GM12878 (cell line): ENCODE measurements around the gene OPN1SW. TPM values are rescaled to one million over a fixed set of nuclear protein-coding genes. Genes with fewer than 3 reads are reported as not detected.

Experiments used
- ATAC-seq: fragments of 200-7000 bp; cut with Tn5 transposase; 3 replicates; pipeline ENCODE4 v1.9.1; 2020; ENCODE audit warnings: mild to moderate bottlenecking, moderate library complexity
- BruUV-seq: library from RNA; stranded (reverse); fragments of 400-500 nt; replicated peaks from 2 replicates; lab custom pipeline; 2021; lab: Mats Ljungman, UMichigan
- CTCF ChIA-PET: fragments of 300-600 bp; sonication (Branson Sonifier 250); formaldehyde crosslinking; extraction: SDS; loops from one replicate; lab custom pipeline; 2021; ENCODE audit warnings: inconsistent platforms; lab: Yijun Ruan, JAX
- POLR2A ChIA-PET: fragments of 350-600 bp; formaldehyde crosslinking; extraction: SDS; loops from one replicate; lab custom pipeline; 2021; ENCODE audit warnings: inconsistent platforms; lab: Charles Lee
- RAD21 ChIA-PET: fragments of 300-600 bp; sonication (Branson Sonifier 250); formaldehyde crosslinking; loops from one replicate; lab custom pipeline; 2023; ENCODE audit warnings: antibody characterized with exemption; ENCODE audit not compliant: unreplicated experiment; lab: Charles Lee
- SMC1A ChIA-PET: fragments of 300-600 bp; sonication (Branson Sonifier 250); formaldehyde crosslinking; loops from one replicate; lab custom pipeline; 2023; ENCODE audit not compliant: unreplicated experiment, uncharacterized antibody; lab: Charles Lee
- DNase-seq: peaks from one replicate; pipeline ENCODE4 v3.0.0-alpha.2; 2011; ENCODE audit warnings: low read depth, low spot score
- FAIRE-seq: peaks from 3 replicates; lab custom pipeline; 2011; peaks lifted over from hg19 to GRCh38; lab: Jason Lieb, UNC
- H2AFZ ChIP-seq: 2 replicates; pipeline ENCODE4 v1.6.0; 2011; ENCODE audit warnings: low read depth, low read length, control low read depth; ENCODE audit not compliant: control insufficient read depth
- H3K27ac ChIP-seq: 2 replicates; pipeline ENCODE4 v1.5.1; 2011; ENCODE audit warnings: control low read depth; ENCODE audit not compliant: control insufficient read depth, insufficient read depth
- H3K27me3 ChIP-seq, 2 experiments: replicated peaks in 1 of 2; 2 replicates each; pipeline versions ENCODE4 v1.6.0 to v1.6.1; 2011; ENCODE audit warnings: low read length in 1 of 2; ENCODE audit not compliant: control insufficient read depth in 2 of 2, insufficient read depth in 2 of 2
- H3K36me3 ChIP-seq, 2 experiments: 2 replicates each; pipeline ENCODE4 v1.5.1; 2011; ENCODE audit warnings: low read length in 1 of 2; ENCODE audit not compliant: control insufficient read depth in 2 of 2, insufficient read depth in 2 of 2
- H3K4me1 ChIP-seq: 2 replicates; pipeline ENCODE4 v1.6.1; 2011; ENCODE audit warnings: mild to moderate bottlenecking, low read length, moderate library complexity, mixed read lengths; ENCODE audit not compliant: control insufficient read depth, insufficient read depth
- H3K4me2 ChIP-seq: 2 replicates; pipeline ENCODE4 v1.6.0; 2011; ENCODE audit warnings: control low read depth; ENCODE audit not compliant: control insufficient read depth, insufficient read depth
- H3K4me3 ChIP-seq: fragments of 200-600 bp; sonication (generic); 2 replicates; pipeline ENCODE4 v1.5.1; 2016
- H3K79me2 ChIP-seq: 2 replicates; pipeline ENCODE4 v1.6.0; 2011; ENCODE audit warnings: low read length; ENCODE audit not compliant: control insufficient read depth, insufficient read depth
- H3K9ac ChIP-seq: 2 replicates; pipeline ENCODE4 v1.8.0; 2011; ENCODE audit warnings: low read length, control low read depth, mixed read lengths; ENCODE audit not compliant: control insufficient read depth, insufficient read depth
- H3K9me3 ChIP-seq: replicated peaks from 3 replicates; pipeline ENCODE4 v1.5.1; 2011; ENCODE audit warnings: mild to moderate bottlenecking, low read length; ENCODE audit not compliant: control insufficient read depth, insufficient read depth
- H4K20me1 ChIP-seq: 2 replicates; pipeline ENCODE4 v1.6.0; 2011; ENCODE audit not compliant: control insufficient read depth, insufficient read depth
- BMI1 ChIP-seq: fragments of 450-650 bp; IDR thresholded peaks from 2 replicates; pipeline ENCODE4 v1.6.1; 2016; ENCODE audit warnings: mild to moderate bottlenecking, moderate library complexity, borderline replicate concordance
- NFIC ChIP-seq: IDR thresholded peaks from 2 replicates; pipeline ENCODE4 v1.6.1; 2012; ENCODE audit warnings: low read depth, mild to moderate bottlenecking, inconsistent platforms, low read length, moderate library complexity
- PKNOX1 ChIP-seq: fragments of 450-650 bp; IDR thresholded peaks from 2 replicates; pipeline ENCODE4 v1.6.1; 2016; ENCODE audit warnings: mild to moderate bottlenecking
- REST ChIP-seq: IDR thresholded peaks from 2 replicates; pipeline ENCODE4 v1.6.1; 2012; ENCODE audit warnings: mild to moderate bottlenecking, low read depth, low read length
- SRF ChIP-seq, 2 experiments: IDR thresholded peaks; 2 replicates each; pipeline ENCODE4 v1.6.1; 2011; ENCODE audit warnings: low read depth in 2 of 2, low read length in 2 of 2, mild to moderate bottlenecking in 1 of 2, moderate library complexity in 1 of 2
- WGBS: methylation state at CpG from one replicate; pipeline ENCODE4 v1.1.6; 2016; ENCODE audit warnings: low lambda C conversion rate; ENCODE audit not compliant: insufficient replicate concordance, insufficient coverage; ENCODE audit errors: missing lambda C conversion rate; 5-methylcytosine and 5-hydroxymethylcytosine counted together
- in situ Hi-C: fragments of 300-500 bp; cut with MboI; formaldehyde crosslinking; loops from 9 replicates; pipeline ENCODE4 v1.14.3; 2018; ENCODE audit warnings: mixed read lengths
- intact Hi-C: fragments of 100-400 bp; cut with micrococcal nuclease; formaldehyde crosslinking; loops from one replicate; pipeline ENCODE4 v1.14.2; 2022; ENCODE audit not compliant: unreplicated experiment
- polyA plus RNA-seq, 11 experiments: library from polyadenylated mRNA; depleted of rRNA in 4 of 11; unstranded in 6 of 11; stranded (reverse) in 5 of 11; fragments of >200 nt; fragmentation: Nextera tagmentation in 4 of 11; fragmentation: Illumina TruSeq in 1 of 11; extraction: Ambion mirVana in 4 of 11; extraction: Trizol in 1 of 11; gene quantifications; 1 replicate in 1 of 11; 2 replicates in 10 of 11; pipeline versions ENCODE4 v1.2.1 to v1.2.3, GENCODE V29; 2011 to 2016; ENCODE audit warnings: inconsistent platforms in 2 of 11, missing spikeins in 2 of 11, low read depth in 1 of 11
- total RNA-seq, 4 experiments: library from RNA; depleted of rRNA in 3 of 4; stranded (reverse); fragments of >200 nt in 3 of 4; fragmentation: Illumina TruSeq in 1 of 4; extraction: Trizol in 1 of 4; gene quantifications; 2 replicates each; pipeline versions ENCODE4 v1.2.1 to v1.2.3, GENCODE V29; 2013 to 2021

OPN1SW gene
- total and polyA plus RNA-seq, 10 of the 15 experiments (the other 5 are each of a cell fraction or from before 2014, with no cell fraction given) = 0.11 to 0.35 (median 0.19) TPM; not detected in 6

GRCh38 chr7:128804484-128804883 lies 28.9 kb upstream of the OPN1SW start:
- CTCF ChIA-PET = no interaction called here

DNA sequence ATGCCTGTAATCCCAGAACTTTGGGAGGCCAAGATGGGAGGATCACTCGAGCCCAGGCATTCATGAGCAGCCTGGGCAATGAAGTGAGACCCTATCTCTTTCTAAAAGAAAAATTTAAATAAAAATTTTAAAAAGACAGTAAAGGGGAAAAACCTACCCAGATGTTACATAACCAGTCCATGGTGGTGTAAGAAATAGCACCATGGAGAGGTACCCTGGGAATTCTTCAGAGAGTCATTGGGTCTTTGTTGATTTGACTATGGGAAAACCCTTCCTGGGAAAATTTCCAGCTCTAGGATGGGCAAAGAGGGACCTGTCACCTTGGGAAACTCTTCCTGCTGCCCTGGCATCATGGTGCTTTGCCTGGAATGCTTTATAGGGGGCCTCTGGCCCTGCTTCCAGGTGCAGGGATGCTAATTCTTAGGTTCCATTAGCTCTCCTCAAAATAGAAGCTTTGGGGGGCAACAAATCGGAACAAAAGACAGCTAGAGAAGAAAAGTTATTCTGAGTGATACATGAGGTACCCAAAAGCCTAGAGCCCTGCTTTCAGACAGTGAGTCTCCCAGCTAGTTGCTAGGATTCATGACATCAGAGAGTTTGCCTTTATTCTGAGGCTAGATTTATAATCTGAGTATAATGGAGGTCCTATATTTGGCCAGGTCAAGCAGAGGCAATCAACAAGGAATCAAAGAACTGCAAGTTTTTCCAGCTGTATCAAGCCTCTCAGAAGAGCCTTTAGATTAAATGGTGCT lies 26.2 kb upstream of the OPN1SW start:
- no peak overlapping the region for H3K27ac ChIP-seq
- POLR2A ChIA-PET = no interaction called here
- no peaks in the 10 kb centered on the region for H3K9me3 ChIP-seq
- H3K36me3 ChIP-seq = no peaks in the 10 kb centered on the region
- CTCF ChIA-PET = no interaction called here
- in situ Hi-C loops (no loop called here), intact Hi-C loops (no loop called here)
- SMC1A ChIA-PET = interaction anchor here (0.6 kb wide), 1 partner anchor 529 kb away, joined by 3 read pairs; no protein-coding TSS in a partner anchor
- H3K27me3 ChIP-seq = no peaks in the 10 kb centered on the region
- H3K9ac ChIP-seq = no peak overlapping the region
- H2AFZ ChIP-seq = no peak overlapping the region
- DNase-seq = no peak
- RAD21 ChIA-PET = no interaction called here
- TF ChIP-seq REST (peak; percentile 54), BMI1 (no peak)
- H3K4me2 ChIP-seq = no peak overlapping the region
- no peaks in the 10 kb centered on the region for H3K79me2 ChIP-seq
- no TSS peak for BruUV-seq
- no peak for FAIRE-seq
- H4K20me1 ChIP-seq = no peaks in the 10 kb centered on the region
- H3K4me1 ChIP-seq = no peaks in the 10 kb centered on the region
- ATAC-seq = no peak
- WGBS = 35% methylated on average over 2 of the region's 2 CpGs
- no peak overlapping the region for H3K4me3 ChIP-seq

More at GRCh38 chr7:128804484-128804883, 28.9 kb upstream of the OPN1SW start:
- POLR2A ChIA-PET = no interaction called here
- RAD21 ChIA-PET = no interaction called here
- FAIRE-seq (no peak), DNase-seq (no peak), ATAC-seq (no peak)
- H3K4me3 ChIP-seq = no peak overlapping the region
- no peaks in the 10 kb centered on the region for H4K20me1 ChIP-seq
- no peak overlapping the region for H3K27ac ChIP-seq
- TF ChIP-seq PKNOX1 (no peak), SRF (IDR thresholded peaks at IDR 0.05; ENCODE audit: low read depth in 2 of 2, low read length in 2 of 2) (no peak), NFIC (no peak)
- H3K36me3 ChIP-seq = no peaks in the 10 kb centered on the region
- H3K79me2 ChIP-seq = no peaks in the 10 kb centered on the region
- no peak overlapping the region for H3K9ac ChIP-seq
- no peak overlapping the region for H3K4me2 ChIP-seq
- in situ Hi-C loops = no loop called here
- 80% methylated on average over 6 of the region's 6 CpGs for WGBS
- no peaks in the 10 kb centered on the region for H3K9me3 ChIP-seq
- H3K4me1 ChIP-seq = no peaks in the 10 kb centered on the region
- intact Hi-C loops = no loop called here
- H2AFZ ChIP-seq = no peak overlapping the region
- no TSS peak for BruUV-seq
- H3K27me3 ChIP-seq = no peaks in the 10 kb centered on the region
- SMC1A ChIA-PET = interaction anchor here (1.3 kb wide), 1 partner anchor 24 kb away, joined by 3 read pairs; no protein-coding TSS in a partner anchor
